OCI-LY1 (cell line): ENCODE data around the gene PEBP1.

ENCODE experiments used
- H2AFZ ChIP-seq: fragments of 200-600 bp; sonication (generic), shearing (Covaris generic); 2 replicates; pipeline ENCODE4 v1.6.0; 2014; ENCODE audit warnings: antibody characterized with exemption, mild to moderate bottlenecking, low read length
- H3F3A ChIP-seq: fragments of 200-600 bp; sonication (generic), shearing (Covaris generic); 2 replicates; pipeline ENCODE4 v1.6.0; 2014; ENCODE audit warnings: mild to moderate bottlenecking, antibody characterized with exemption, low read length, moderate library complexity; ENCODE audit not compliant: insufficient read depth
- H3K27ac ChIP-seq: fragments of 200-600 bp; sonication (generic); 2 replicates; pipeline ENCODE4 v1.5.1; 2014; ENCODE audit warnings: low read length, mixed run types, mild to moderate bottlenecking, low read depth; ENCODE audit not compliant: poor library complexity, severe bottlenecking
- H3K27me3 ChIP-seq: fragments of 200-600 bp; sonication (generic); 2 replicates; pipeline ENCODE4 v1.6.0; 2014; ENCODE audit warnings: antibody characterized with exemption, mild to moderate bottlenecking, low read length, moderate library complexity; ENCODE audit not compliant: insufficient read depth
- H3K36me3 ChIP-seq: fragments of 200-600 bp; sonication (generic); 2 replicates; pipeline ENCODE4 v1.6.1; 2014; ENCODE audit warnings: mild to moderate bottlenecking, antibody characterized with exemption, low read length, moderate library complexity, mixed read lengths; ENCODE audit not compliant: insufficient read depth
- H3K4me1 ChIP-seq: fragments of 200-600 bp; sonication (generic); 2 replicates; pipeline ENCODE4 v1.5.1; 2014; ENCODE audit warnings: mild to moderate bottlenecking, low read length, moderate library complexity; ENCODE audit not compliant: insufficient read depth, severe bottlenecking
- H3K4me2 ChIP-seq: fragments of 200-600 bp; sonication (generic), shearing (Covaris generic); 2 replicates; pipeline ENCODE4 v1.6.1; 2014; ENCODE audit warnings: low read length
- H3K4me3 ChIP-seq: fragments of 200-600 bp; sonication (generic); 2 replicates; pipeline ENCODE4 v1.5.1; 2014; ENCODE audit warnings: low read length, low read depth, mild to moderate bottlenecking, mixed read lengths; ENCODE audit not compliant: poor library complexity, severe bottlenecking
- H3K79me2 ChIP-seq: fragments of 200-600 bp; shearing (Covaris generic); 2 replicates; pipeline ENCODE4 v1.6.1; 2016; ENCODE audit warnings: mixed run types, low read length, mixed read lengths; ENCODE audit not compliant: insufficient read depth
- H3K9ac ChIP-seq: fragments of 200-600 bp; sonication (generic), shearing (Covaris generic); 2 replicates; pipeline ENCODE4 v1.6.1; 2014; ENCODE audit warnings: mild to moderate bottlenecking, low read length, mixed read lengths
- H3K9me2 ChIP-seq: fragments of 200-600 bp; sonication (generic), shearing (Covaris generic); 2 replicates; pipeline ENCODE4 v1.6.1; 2014; ENCODE audit warnings: low read depth, mild to moderate bottlenecking, low read length, mixed read lengths
- H3K9me3 ChIP-seq: fragments of 200-600 bp; shearing (Covaris generic); 2 replicates; pipeline ENCODE4 v1.6.1; 2014; ENCODE audit warnings: low read length, mixed read lengths
- H4K20me1 ChIP-seq: fragments of 200-600 bp; sonication (generic), shearing (Covaris generic); 2 replicates; pipeline ENCODE4 v1.6.0; 2016; ENCODE audit warnings: mild to moderate bottlenecking, low read length; ENCODE audit not compliant: insufficient read depth
- CTCF ChIP-seq: fragments of 200-600 bp; sonication (generic), shearing (Covaris generic); IDR thresholded peaks from 2 replicates; pipeline ENCODE4 v1.5.1; 2017; ENCODE audit warnings: mild to moderate bottlenecking, antibody characterized with exemption, low read length, moderate library complexity, mixed read lengths
- EZH2 ChIP-seq: fragments of 200-600 bp; sonication (generic), shearing (Covaris generic); IDR thresholded peaks from 2 replicates; pipeline ENCODE4 v1.8.0; 2017; ENCODE audit warnings: borderline replicate concordance, mixed run types, mild to moderate bottlenecking, antibody characterized with exemption, low read length, moderate library complexity, mixed read lengths

PEBP1 gene

GRCh38 chr12:118103601-118104382 is 32.1 kb upstream of the PEBP1 start, which contains the start of gene VSIG10:
Gene VSIG10, minus strand, starts transcription at chr12:118104011. Its CDS starts 340 bp downstream, at chr12:118103671.
- Histone ChIP-seq H3K4me1 (peaks cover 7% of the 10 kb centered on the region), H3K4me2 (peak within 1 kb of the TSS; percentile 64), H3K9me2 (no peaks in the 10 kb centered on the region), H3F3A (no peaks in the 10 kb centered on the region), H3K27me3 (no peaks in the 10 kb centered on the region), H4K20me1 (no peaks in the 10 kb centered on the region), H2AFZ (no peak within 1 kb of the TSS), H3K9me3 (no peaks in the 10 kb centered on the region), H3K79me2 (no peaks in the 10 kb centered on the region), H3K27ac (no peak within 1 kb of the TSS), H3K4me3 (peak within 1 kb of the TSS; percentile 57), H3K9ac (no peak within 1 kb of the TSS; the same call in 1 of the 2 replicates), H3K36me3 (no peaks in the 10 kb centered on the region)
- TF ChIP-seq CTCF = no peak

GRCh38 chr12:118107011-118107410 is 28.9 kb upstream of the PEBP1 start:
- H3K79me2 ChIP-seq = no peaks in the 10 kb centered on the region
- H3K4me3 ChIP-seq = no peak overlapping the region
- no peaks in the 10 kb centered on the region for H3K27me3 ChIP-seq
- no peak overlapping the region for H3K27ac ChIP-seq
- no peaks in the 10 kb centered on the region for H3K36me3 ChIP-seq
- H3F3A ChIP-seq = no peaks in the 10 kb centered on the region
- H4K20me1 ChIP-seq = no peaks in the 10 kb centered on the region
- H2AFZ ChIP-seq = no peak overlapping the region
- TF ChIP-seq CTCF = no peak
- TF ChIP-seq EZH2 = no peak
- H3K9ac ChIP-seq = no peak overlapping the region
- no peaks in the 10 kb centered on the region for H3K9me3 ChIP-seq
- peaks cover 7% of the 10 kb centered on the region for H3K4me1 ChIP-seq
- no peak overlapping the region for H3K4me2 ChIP-seq
- no peaks in the 10 kb centered on the region for H3K9me2 ChIP-seq

GRCh38 chr12:118107694-118108093 is 28.2 kb upstream of the PEBP1 start:
- no peaks in the 10 kb centered on the region for H3K9me2 ChIP-seq

More at GRCh38 chr12:118107694-118108093, 28.2 kb upstream of the PEBP1 start:
- Histone ChIP-seq H3K36me3 (no peaks in the 10 kb centered on the region), H3K4me1 (peaks cover 7% of the 10 kb centered on the region), H3K79me2 (no peaks in the 10 kb centered on the region), H2AFZ (no peak overlapping the region), H3K9ac (no peak overlapping the region), H3K4me3 (no peak overlapping the region), H3K4me2 (no peak overlapping the region), H3F3A (no peaks in the 10 kb centered on the region), H4K20me1 (no peaks in the 10 kb centered on the region), H3K27ac (no peak overlapping the region), H3K9me3 (no peaks in the 10 kb centered on the region), H3K27me3 (no peaks in the 10 kb centered on the region)
- TF ChIP-seq CTCF = no peak
